ENCODE measurements around the gene PISD. TPM values are rescaled to one million over a fixed set of nuclear protein-coding genes. Genes with fewer than 3 reads are reported as not detected.

Gene PISD
- total and polyA plus RNA-seq, 2 of the 8 experiments (the other 6 are each of a cell fraction or from before 2014, with no cell fraction given): 47.8 to 48.2 TPM

DNA sequence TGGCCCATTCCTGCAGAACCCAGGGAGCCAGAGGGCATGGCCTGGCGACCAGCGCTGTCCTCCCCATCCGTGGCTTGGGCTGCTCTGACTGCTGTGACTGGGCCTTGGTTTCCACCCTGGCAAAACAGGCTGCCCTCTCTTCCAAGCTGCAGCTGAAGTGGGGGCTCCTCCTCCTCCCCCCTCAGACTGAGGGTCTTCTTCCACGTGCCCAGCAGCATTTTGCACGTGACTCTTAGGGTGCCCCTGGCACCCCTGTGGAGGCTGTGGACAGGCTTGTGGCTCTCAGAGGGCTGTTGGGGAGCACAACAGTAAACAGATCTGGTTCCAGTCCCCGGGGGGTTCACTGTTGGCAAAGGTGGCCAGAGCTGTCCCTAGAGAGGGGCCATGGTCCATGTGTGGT, 51.4 kb downstream of the PISD start:
- H4K5ac ChIP-seq (ENCODE audit: insufficient read length, low read depth, low read length): no peak overlapping the region
- no peak for TF ChIP-seq BACH1 (IDR thresholded peaks at IDR 0.05; ENCODE audit: low read length)
- TF ChIP-seq BRCA1 (IDR thresholded peaks at IDR 0.05; ENCODE audit: low read depth, low read length): no peak
- no peak for TF ChIP-seq SIX5 (IDR thresholded peaks at IDR 0.05; ENCODE audit: low read depth, low read length)
- TF ChIP-seq CTBP2 (IDR thresholded peaks at IDR 0.05; ENCODE audit: borderline replicate concordance, insufficient read depth, insufficient read length, low read length): no peak
- no peak for TF ChIP-seq SRF (IDR thresholded peaks at IDR 0.05; ENCODE audit: low read depth, low read length)
- TF ChIP-seq EP300 (IDR thresholded peaks at IDR 0.05; ENCODE audit: borderline replicate concordance in 1 of 2, low read depth in 2 of 2, low read length in 2 of 2): no peak
- TF ChIP-seq CBX8 (IDR thresholded peaks at IDR 0.05; ENCODE audit: borderline replicate concordance, low read depth, low read length): no peak
- TF ChIP-seq JUND (IDR thresholded peaks at IDR 0.05; ENCODE audit: low read length): no peak
- TF ChIP-seq TCF12 (IDR thresholded peaks at IDR 0.05; ENCODE audit: low read depth, low read length): no peak
- no peak for TF ChIP-seq ASH2L (IDR thresholded peaks at IDR 0.05; ENCODE audit: low read length)
- no peak for TF ChIP-seq JUN (IDR thresholded peaks at IDR 0.05; ENCODE audit: low read depth, low read length)
- TF ChIP-seq RAD21 (IDR thresholded peaks at IDR 0.05 in 1 of 2, conservative IDR thresholded peaks at IDR 0.05 in 1 of 2; ENCODE audit: low read depth in 2 of 2, low read length in 2 of 2): no peak
- TF ChIP-seq KDM5A (IDR thresholded peaks at IDR 0.05; ENCODE audit: low read length): no peak
- TF ChIP-seq ZNF274 (IDR thresholded peaks at IDR 0.05; ENCODE audit: borderline replicate concordance, extremely low read depth, low read length): no peak
- TF ChIP-seq SUZ12 (IDR thresholded peaks at IDR 0.05; ENCODE audit: low read length): no peak
- H3K23me2 ChIP-seq (ENCODE audit: low read depth, low read length): no peaks in the 10 kb centered on the region
- H2BK15ac ChIP-seq (ENCODE audit: low read length): no peak overlapping the region
- peaks cover 0 to 2% of the 10 kb centered on the region in 2 experiments for H4K20me1 ChIP-seq (replicated peaks in 1 of 2; ENCODE audit: control insufficient read depth in 1 of 2, insufficient read depth in 2 of 2, low read length in 2 of 2)
- no peak overlapping the region for H3K23ac ChIP-seq (ENCODE audit: insufficient read length)
- no peak overlapping the region for H2BK120ac ChIP-seq (replicated peaks; ENCODE audit: low read depth, low read length)
- H2BK12ac ChIP-seq (ENCODE audit: low read depth, low read length): no peak overlapping the region
- H3K56ac ChIP-seq (replicated peaks; ENCODE audit: insufficient read length, low read depth, low read length): no peak overlapping the region
- POLR2A ChIA-PET (ENCODE audit: partially characterized antibody): no interaction called here
- H3K4me1 ChIP-seq (replicated peaks in 1 of 4; ENCODE audit: control insufficient read depth in 3 of 4, insufficient read depth in 4 of 4, low read length in 3 of 4): no peaks in the 10 kb centered on the region; a peak in 1 of 7 replicates
- H3K27me3 ChIP-seq (replicated peaks in 1 of 4; ENCODE audit: control insufficient read depth in 3 of 4, extremely low read depth in 1 of 4, insufficient read depth in 3 of 4, low read length in 3 of 4): no peaks in the 10 kb centered on the region
- no peak overlapping the region for H3K27ac ChIP-seq (ENCODE audit: low read depth, low read length)
- WGBS, 2 experiments (ENCODE audit: extremely low coverage in 1 of 2, insufficient coverage in 1 of 2, insufficient read length in 1 of 2, insufficient replicate concordance in 2 of 2, low coverage in 1 of 2, low lambda C conversion rate in 2 of 2, missing lambda C conversion rate in 1 of 2): 83% methylated on average over 6 of the region's 6 CpGs; no CpG with 5 or more reads in 1 of the 2 experiments
- no peak overlapping the region for H2BK20ac ChIP-seq (ENCODE audit: low read length)
- FAIRE-seq: no peak
- no peak overlapping the region for H3K4me2 ChIP-seq (ENCODE audit: insufficient read depth in 1 of 2, low read depth in 2 of 2, low read length in 2 of 2)
- DNase-seq (ENCODE audit: low read depth in 1 of 2, low spot score in 2 of 2): no peak
- H4K91ac ChIP-seq (replicated peaks; ENCODE audit: insufficient read length, low read length): no peak overlapping the region
- CTCF ChIA-PET (ENCODE audit: partially characterized antibody): interaction anchor here (1.3 kb wide), 1 partner anchor 13 kb away, joined by 7 read pairs; no protein-coding TSS in a partner anchor
- H2AK5ac ChIP-seq (ENCODE audit: low read depth, low read length): no peak overlapping the region
- H3K79me2 ChIP-seq (ENCODE audit: control insufficient read depth in 1 of 2, insufficient read depth in 2 of 2, low read length in 2 of 2): no peaks in the 10 kb centered on the region
- H3K9me3 ChIP-seq (ENCODE audit: insufficient read depth in 2 of 2, low read depth in 1 of 2, low read length in 1 of 2): no peaks in the 10 kb centered on the region
- H3K18ac ChIP-seq (ENCODE audit: extremely low read depth, low read length): no peak overlapping the region
- no peak overlapping the region for H2BK5ac ChIP-seq (ENCODE audit: low read depth, low read length)
- no peak overlapping the region for H2AFZ ChIP-seq (ENCODE audit: low read length)
- no peaks in the 10 kb centered on the region for H3K36me3 ChIP-seq (ENCODE audit: control insufficient read depth in 2 of 4, insufficient read depth in 4 of 4, low read length in 3 of 4)
- H3K4me3 ChIP-seq (ENCODE audit: extremely low read depth in 1 of 4, insufficient read depth in 2 of 4, low read depth in 3 of 4, low read length in 4 of 4): no peak overlapping the region
- H3K9ac ChIP-seq (replicated peaks in 1 of 4; ENCODE audit: extremely low read depth in 1 of 4, low read depth in 3 of 4, low read length in 3 of 4): no peak overlapping the region
- no peak overlapping the region for H4K8ac ChIP-seq (ENCODE audit: extremely low read depth, insufficient read depth, low read length)
- H3K14ac ChIP-seq (ENCODE audit: insufficient read length): no peak overlapping the region
- no peak overlapping the region for H3K4ac ChIP-seq (replicated peaks; ENCODE audit: insufficient read length, low read depth, low read length)
- no peaks in the 10 kb centered on the region for H3K79me1 ChIP-seq (ENCODE audit: low read depth, low read length)

All from H1 (cell line).